ENCODE results near the gene GSG1L2. TPM values are rescaled to one million over a fixed set of nuclear protein-coding genes. Genes with fewer than 3 reads are reported as not detected.

Gene GSG1L2
- total RNA-seq, 1 donor from 2014 or later = not detected

DNA sequence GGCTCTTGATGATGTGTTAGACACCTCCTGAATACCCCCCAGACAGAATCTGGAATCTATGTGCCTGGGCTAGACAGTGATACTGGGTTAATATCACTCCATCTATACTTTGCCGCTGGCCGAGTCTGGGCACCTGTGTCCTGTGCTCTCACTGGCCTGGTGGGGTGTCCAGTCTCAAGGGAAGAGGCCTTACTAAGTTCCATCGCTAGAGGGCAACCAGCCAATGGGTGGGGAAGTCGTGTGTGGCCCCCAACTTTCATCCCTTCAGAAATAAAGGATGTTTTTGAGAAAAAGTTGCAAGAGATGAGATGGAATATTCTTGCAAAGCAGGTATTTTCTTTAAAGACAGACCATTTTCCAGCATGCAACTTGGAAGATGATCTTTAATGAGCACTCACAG is 2.2 kb upstream of the GSG1L2 start:
- Histone ChIP-seq H3K27ac (no peak overlapping the region), H3K9me3 (no peaks in the 10 kb centered on the region), H3K36me3 (no peaks in the 10 kb centered on the region), H3K4me3 (no peak overlapping the region), H3K4me1 (no peaks in the 10 kb centered on the region), H3K27me3 (ENCODE audit: low read depth) (peaks cover 10% of the 10 kb centered on the region)
- DNase-seq (no peak), ATAC-seq (no peak)
- TF ChIP-seq CTCF (IDR thresholded peaks at IDR 0.05) = no peak
- intact Hi-C loops (cut with DNase I) = no loop called here

DNA sequence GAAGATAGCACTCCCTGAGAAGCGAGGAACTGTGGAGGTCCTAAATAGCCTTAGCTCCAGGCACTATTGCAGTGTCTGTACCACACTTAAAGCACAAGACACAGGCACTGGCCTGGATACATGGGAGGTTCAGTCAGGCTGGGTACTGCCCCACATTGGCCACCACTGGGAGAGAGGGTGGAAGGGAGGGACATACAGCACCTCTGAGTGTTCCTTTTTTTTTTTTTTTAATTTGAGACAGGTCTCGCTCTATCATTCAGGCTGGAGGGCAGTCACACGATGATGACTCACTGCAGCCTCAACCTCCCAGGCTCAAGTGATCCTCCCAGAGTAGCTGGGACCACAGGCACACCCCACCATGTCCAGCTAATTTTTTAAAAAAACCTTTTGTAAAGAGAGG is 1.4 kb downstream of the GSG1L2 start:
- H3K27ac ChIP-seq = no peak overlapping the region
- H3K9me3 ChIP-seq = no peaks in the 10 kb centered on the region
- no peaks in the 10 kb centered on the region for H3K4me1 ChIP-seq
- no peaks in the 10 kb centered on the region for H3K36me3 ChIP-seq
- H3K4me3 ChIP-seq = no peak overlapping the region
- no peak for DNase-seq
- intact Hi-C loops (cut with DNase I) = no loop called here
- H3K27me3 ChIP-seq (ENCODE audit: low read depth) = no peaks in the 10 kb centered on the region
- ATAC-seq = no peak
- TF ChIP-seq CTCF (IDR thresholded peaks at IDR 0.05) = no peak

DNA sequence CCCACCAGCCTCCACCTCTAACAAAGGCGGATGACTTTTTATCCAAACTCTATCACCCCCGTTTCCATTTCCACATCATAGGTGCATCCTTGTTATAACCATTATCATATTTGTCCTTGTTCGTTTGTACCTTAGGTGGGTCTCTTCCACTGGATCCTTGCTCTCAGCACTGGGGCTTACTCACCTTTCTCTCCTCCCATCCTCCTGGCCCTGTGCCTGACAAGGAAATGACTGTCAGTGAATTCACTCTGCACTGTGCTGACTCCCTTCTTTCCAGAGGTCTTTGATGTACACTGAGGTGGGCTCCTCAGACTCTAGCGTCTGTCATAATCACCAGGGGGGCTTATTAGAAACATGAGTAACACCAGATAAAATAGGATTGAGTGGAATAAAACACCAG is 3.1 kb downstream of the GSG1L2 start:
- no peak for ATAC-seq
- TF ChIP-seq CTCF (IDR thresholded peaks at IDR 0.05) = no peak
- intact Hi-C loops (cut with DNase I) = no loop called here
- no peak overlapping the region for H3K4me3 ChIP-seq
- no peaks in the 10 kb centered on the region for H3K9me3 ChIP-seq
- no peaks in the 10 kb centered on the region for H3K4me1 ChIP-seq
- H3K27ac ChIP-seq = no peak overlapping the region
- no peaks in the 10 kb centered on the region for H3K36me3 ChIP-seq
- H3K27me3 ChIP-seq (ENCODE audit: low read depth) = no peaks in the 10 kb centered on the region
- DNase-seq = no peak

DNA sequence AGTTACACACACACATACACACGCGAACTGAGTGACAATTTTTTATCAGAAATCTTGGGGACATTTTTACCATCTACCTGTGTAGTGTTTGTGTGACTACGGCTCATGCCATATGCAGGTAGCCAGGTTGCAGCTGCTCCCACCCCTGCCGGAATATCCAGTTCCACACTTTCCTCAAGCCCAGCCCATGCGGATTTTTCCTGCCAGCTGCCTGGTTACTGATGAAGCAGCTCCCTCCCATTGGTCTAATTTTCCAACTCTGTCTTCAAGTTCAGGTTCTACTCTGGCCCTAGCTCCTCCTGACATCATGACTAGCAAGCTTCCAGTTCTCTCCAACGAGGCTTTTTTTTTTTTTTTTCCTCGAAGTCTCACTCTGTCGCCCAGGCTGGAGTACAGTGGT is 4.8 kb downstream of the GSG1L2 start:
- intact Hi-C loops (cut with DNase I) = no loop called here
- no peaks in the 10 kb centered on the region for H3K36me3 ChIP-seq
- no peak for TF ChIP-seq CTCF (IDR thresholded peaks at IDR 0.05)
- no peaks in the 10 kb centered on the region for H3K4me1 ChIP-seq
- H3K27ac ChIP-seq = no peak overlapping the region
- H3K9me3 ChIP-seq = no peaks in the 10 kb centered on the region
- peak; percentile 65 to 82 for ATAC-seq
- no peak for DNase-seq
- H3K4me3 ChIP-seq = no peak overlapping the region
- no peaks in the 10 kb centered on the region for H3K27me3 ChIP-seq (ENCODE audit: low read depth)

- Histone ChIP-seq H3K4me3 (no peak overlapping the region), H3K4me1 (no peaks in the 10 kb centered on the region), H3K36me3 (no peaks in the 10 kb centered on the region), H3K9me3 (no peaks in the 10 kb centered on the region), H3K27ac (no peak overlapping the region), H3K27me3 (ENCODE audit: low read depth) (no peaks in the 10 kb centered on the region)
- no peak for TF ChIP-seq CTCF (IDR thresholded peaks at IDR 0.05)
- DNase-seq (no peak), ATAC-seq (no peak)
- intact Hi-C loops (cut with DNase I) = no loop called here
Observed at GRCh38 chr17:9816472-9816871, 5.4 kb downstream of the GSG1L2 start.
